Ovary (tissue), 9 donors: Measurements from ENCODE around the gene TNIK. TPM values are rescaled to one million over a fixed set of nuclear protein-coding genes. Genes with fewer than 3 reads are reported as not detected.
"Not testable (repeated sequence)": the region's sequence is repeated elsewhere in the genome, so short reads cannot be mapped to it uniquely, and the experiment has no call there.

Experiments
- DNase-seq, 5 donors: peaks; one replicate each; pipeline ENCODE4 v3.0.0-alpha.2; 2019 to 2020
- H3K27ac ChIP-seq, 2 donors: fragments of 200-600 bp; one replicate each; pipeline versions ENCODE4 v1.5.1 to v1.8.0; 2019 to 2022
- H3K27me3 ChIP-seq: fragments of 200-600 bp; one replicate; pipeline ENCODE4 v1.8.0; 2022
- H3K36me3 ChIP-seq: fragments of 200-600 bp; sonication (generic); one replicate; pipeline ENCODE4 v1.5.1; 2019
- H3K4me1 ChIP-seq: one replicate; pipeline ENCODE4 v1.8.1; 2013; ENCODE audit warnings: mild to moderate bottlenecking, moderate library complexity; ENCODE audit not compliant: insufficient read depth
- H3K4me3 ChIP-seq: fragments of 200-600 bp; sonication (generic); one replicate; pipeline ENCODE4 v1.5.1; 2017
- H3K9me3 ChIP-seq, 2 donors: fragments of 200-600 bp in 1 of 2; sonication (generic) in 1 of 2; one replicate each; pipeline versions ENCODE4 v1.5.1 to v1.8.1; 2013 to 2019; ENCODE audit warnings: mild to moderate bottlenecking in 1 of 2, moderate library complexity in 1 of 2
- EP300 ChIP-seq: sonication (generic); formaldehyde crosslinking; IDR thresholded peaks from one replicate; pipeline ENCODE4 v1.6.1; 2017; ENCODE audit warnings: antibody characterized with exemption
- POLR2A ChIP-seq: fragments of 450-650 bp; IDR thresholded peaks from one replicate; pipeline ENCODE4 v1.6.1; 2017; ENCODE audit warnings: antibody characterized with exemption, mild to moderate bottlenecking, moderate library complexity
- WGBS, 3 donors: extraction: QIAGEN DNeasy Blood & Tissue Kit in 1 of 3; methylation state at CpG; one replicate each; pipeline versions ENCODE4 v1.1.5 to v1.1.7; 2013 to 2017; 5-methylcytosine and 5-hydroxymethylcytosine counted together
- intact Hi-C, 4 donors: fragments of 100-400 bp; cut with DNase I; formaldehyde crosslinking; loops; one replicate each; pipeline versions ENCODE4 v1.11.0 to v1.15.1; 2022 to 2023
- polyA plus RNA-seq, 2 donors: library from polyadenylated mRNA; stranded (reverse); fragments of 200-250 nt in 1 of 2; fragments of 350-450 nt in 1 of 2; fragmentation: Illumina TruSeq in 1 of 2; extraction: RNeasy Lipid Tissue Mini Kit (QIAGEN cat#74804) in 1 of 2; gene quantifications; one replicate each; pipeline ENCODE4 v1.2.3, GENCODE V29; 2013 to 2014
- total RNA-seq, 7 donors: library from RNA; depleted of rRNA in 2 of 7; stranded (reverse); fragments of >200 nt in 2 of 7; fragmentation: NEBNext Ultra II Directional in 3 of 7; extraction: Animal tissue kit (Norgen Biotek cat#: 25700) in 3 of 7; gene quantifications; one replicate each; pipeline versions ENCODE4 v1.1.0 to v1.2.4, GENCODE V29; 2016 to 2023
- TF ChIP-seq, protein P1 (sequence below), 3 donors: fragments of 450-650 bp in 2 of 3; fragments of 200-600 bp in 1 of 3; IDR thresholded peaks; one replicate each; pipeline versions ENCODE4 v1.5.1 to v1.8.0; 2016 to 2022; ENCODE audit warnings: antibody characterized with exemption in 3 of 3, mild to moderate bottlenecking in 1 of 3
- donor health status: DM: no; HTN: no; CAD: no; lungs with moderate emphysema.
- donor health status: DM: no; HTN: no; CAD: no.
- donor health status: Bipolar disorder and iron deficiency.
- donor health status: DM: yes; HTN: yes; CAD: no.
- donor health status: DM: no; HTN: no; CAD: no.
- donor health status: DM: yes; HTN: yes; CAD: no.

TNIK gene
- total and polyA plus RNA-seq, 9 donors = 1.1 to 9.5 (median 4.5) TPM

DNA sequence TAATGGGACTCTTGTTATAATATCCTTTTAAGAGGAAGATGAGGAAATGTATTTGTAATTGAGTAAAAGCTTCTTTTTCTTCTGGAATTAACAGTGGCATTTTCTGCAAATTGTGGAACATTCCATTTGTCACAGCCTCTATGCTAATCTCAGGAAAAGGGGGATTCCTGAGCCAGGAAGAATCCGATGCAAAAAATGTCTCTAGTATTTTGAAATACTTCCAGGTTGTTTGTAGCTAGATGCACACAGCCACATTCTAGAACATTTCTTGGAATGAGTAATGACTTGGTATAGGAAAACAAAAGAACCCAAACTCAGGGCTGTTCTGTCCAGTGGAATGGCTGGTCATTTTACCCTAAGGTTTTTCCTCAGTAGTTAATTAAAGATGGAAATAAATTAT, 335.2 kb downstream of the TNIK start:
- WGBS, 3 donors = 4 to 12% (median 8%) methylated on average over 1 of the region's 1 CpG
- no peak for DNase-seq
- H3K4me1 ChIP-seq = no peaks in the 10 kb centered on the region
- no peaks in the 10 kb centered on the region for H3K36me3 ChIP-seq
- no peak overlapping the region for H3K27ac ChIP-seq
- no peak overlapping the region for H3K4me3 ChIP-seq
- H3K27me3 ChIP-seq = no peaks in the 10 kb centered on the region
- no peaks in the 10 kb centered on the region for H3K9me3 ChIP-seq
- intact Hi-C loops = no loop called here
- no peak for TF ChIP-seq POLR2A
- TF ChIP-seq, protein P1, sequence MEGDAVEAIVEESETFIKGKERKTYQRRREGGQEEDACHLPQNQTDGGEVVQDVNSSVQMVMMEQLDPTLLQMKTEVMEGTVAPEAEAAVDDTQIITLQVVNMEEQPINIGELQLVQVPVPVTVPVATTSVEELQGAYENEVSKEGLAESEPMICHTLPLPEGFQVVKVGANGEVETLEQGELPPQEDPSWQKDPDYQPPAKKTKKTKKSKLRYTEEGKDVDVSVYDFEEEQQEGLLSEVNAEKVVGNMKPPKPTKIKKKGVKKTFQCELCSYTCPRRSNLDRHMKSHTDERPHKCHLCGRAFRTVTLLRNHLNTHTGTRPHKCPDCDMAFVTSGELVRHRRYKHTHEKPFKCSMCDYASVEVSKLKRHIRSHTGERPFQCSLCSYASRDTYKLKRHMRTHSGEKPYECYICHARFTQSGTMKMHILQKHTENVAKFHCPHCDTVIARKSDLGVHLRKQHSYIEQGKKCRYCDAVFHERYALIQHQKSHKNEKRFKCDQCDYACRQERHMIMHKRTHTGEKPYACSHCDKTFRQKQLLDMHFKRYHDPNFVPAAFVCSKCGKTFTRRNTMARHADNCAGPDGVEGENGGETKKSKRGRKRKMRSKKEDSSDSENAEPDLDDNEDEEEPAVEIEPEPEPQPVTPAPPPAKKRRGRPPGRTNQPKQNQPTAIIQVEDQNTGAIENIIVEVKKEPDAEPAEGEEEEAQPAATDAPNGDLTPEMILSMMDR (IDR thresholded peaks at IDR 0.05) = no peak
- no peak for TF ChIP-seq EP300

- no peak for DNase-seq
- TF ChIP-seq EP300 (no peak), POLR2A (no peak)
- TF ChIP-seq, protein P1 (IDR thresholded peaks at IDR 0.05) = no peak
- Histone ChIP-seq H3K27me3 (no peaks in the 10 kb centered on the region), H3K36me3 (no peaks in the 10 kb centered on the region), H3K4me1 (no peaks in the 10 kb centered on the region), H3K4me3 (no peak overlapping the region), H3K27ac (no peak overlapping the region), H3K9me3 (no peaks in the 10 kb centered on the region)
- intact Hi-C loops = no loop called here
Measured at GRCh38 chr3:171123915-171124314, 336.3 kb downstream of the TNIK start.

- Histone ChIP-seq H3K4me3 (no peak overlapping the region), H3K4me1 (no peaks in the 10 kb centered on the region), H3K27ac (no peak overlapping the region), H3K9me3 (no peaks in the 10 kb centered on the region), H3K27me3 (no peaks in the 10 kb centered on the region), H3K36me3 (no peaks in the 10 kb centered on the region)
- no peak for TF ChIP-seq POLR2A
- TF ChIP-seq, protein P1 (IDR thresholded peaks at IDR 0.05) = no peak
- TF ChIP-seq EP300 = no peak
- 90% methylated on average over 2 of the region's 2 CpGs for WGBS, 3 donors
- DNase-seq = no peak
- intact Hi-C loops = no loop called here
Measured at GRCh38 chr3:171122861-171123260, 337.3 kb downstream of the TNIK start.

DNA sequence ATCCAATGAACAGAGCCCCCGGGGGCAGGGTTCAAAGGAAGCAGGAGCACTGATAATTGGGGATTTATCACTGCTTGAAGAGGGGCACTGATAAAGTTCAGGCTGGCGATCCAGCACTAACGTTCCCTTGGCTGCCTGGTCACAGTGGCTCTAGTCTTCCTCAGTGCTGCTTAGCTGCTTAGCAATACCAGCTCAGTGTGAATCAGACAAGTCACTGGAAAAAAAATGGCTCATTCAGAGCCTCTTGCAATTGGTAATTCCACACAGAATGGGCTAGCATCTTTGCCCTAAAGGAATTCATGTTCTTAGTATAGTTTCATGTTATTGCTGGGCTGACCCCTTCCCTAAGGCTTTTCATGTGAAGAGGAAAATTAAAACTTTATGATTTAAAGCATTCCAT, 338.0 kb downstream of the TNIK start:
- intact Hi-C loops = no loop called here
- no peak for TF ChIP-seq EP300
- TF ChIP-seq, protein P1 (IDR thresholded peaks at IDR 0.05) = no peak
- no peak for TF ChIP-seq POLR2A
- H3K27me3 ChIP-seq = no peaks in the 10 kb centered on the region
- no peaks in the 10 kb centered on the region for H3K36me3 ChIP-seq
- no peak for DNase-seq
- H3K27ac ChIP-seq = no peak overlapping the region
- 50 to 71% (median 64%) methylated on average over 3 of the region's 3 CpGs for WGBS, 3 donors
- no peaks in the 10 kb centered on the region for H3K4me1 ChIP-seq
- H3K4me3 ChIP-seq = no peak overlapping the region
- H3K9me3 ChIP-seq = no peaks in the 10 kb centered on the region

- DNase-seq = no peak
- Histone ChIP-seq H3K27me3 (no peaks in the 10 kb centered on the region), H3K27ac (no peak overlapping the region), H3K9me3 (no peaks in the 10 kb centered on the region), H3K4me1 (no peaks in the 10 kb centered on the region), H3K4me3 (no peak overlapping the region), H3K36me3 (no peaks in the 10 kb centered on the region)
- intact Hi-C loops = no loop called here
- TF ChIP-seq POLR2A (no peak), EP300 (no peak)
- TF ChIP-seq, protein P1 (IDR thresholded peaks at IDR 0.05) = no peak
Measured at GRCh38 chr3:171121801-171122200, 338.4 kb downstream of the TNIK start.

- DNase-seq, H3K27ac ChIP-seq, H3K4me3 ChIP-seq, H3K9me3 ChIP-seq, H3K27me3 ChIP-seq, H3K36me3 ChIP-seq, H3K4me1 ChIP-seq, intact Hi-C loops: not testable (repeated sequence)
- WGBS, 3 donors = 92 to 97% (median 97%) methylated on average over 3 of the region's 3 CpGs
Measured at GRCh38 chr3:171119402-171119801, 340.8 kb downstream of the TNIK start.

DNA sequence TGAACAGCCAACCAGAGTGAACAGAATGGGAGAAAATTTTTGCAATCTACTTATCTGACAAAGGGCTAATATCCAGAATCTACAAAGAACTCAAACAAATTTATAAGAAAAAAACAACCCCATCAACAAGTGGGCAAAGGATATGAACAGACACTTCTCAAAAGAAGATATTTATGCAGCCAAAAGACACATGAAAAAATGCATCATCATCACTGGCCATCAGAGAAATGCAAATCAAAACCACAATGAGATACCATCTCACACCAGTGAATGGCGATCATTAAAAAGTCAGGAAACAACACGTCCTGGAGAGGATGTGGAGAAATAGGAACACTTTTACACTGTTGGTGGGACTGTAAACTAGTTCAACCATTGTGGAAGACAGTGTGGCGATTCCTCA, 341.2 kb downstream of the TNIK start:
- WGBS, 3 donors = 95 to 97% (median 96%) methylated on average over 3 of the region's 3 CpGs
- intact Hi-C loops, H3K36me3 ChIP-seq, H3K27me3 ChIP-seq, H3K27ac ChIP-seq, H3K9me3 ChIP-seq, H3K4me1 ChIP-seq, H3K4me3 ChIP-seq, DNase-seq: not testable (repeated sequence)
